Stimulated activated CD8-positive, alpha-beta memory T cell treated with anti-CD3 and anti-CD28 coated beads, Interleukin-7, amount 100 ng/mL, for 4 hours (primary cell): ENCODE measurements around the gene CA11.

ENCODE experiments used
- DNase-seq, 2 donors: peaks; one replicate each; pipeline ENCODE4 v3.0.0-alpha.2; 2020; ENCODE audit warnings: low read depth in 2 of 2

The CA11 gene

DNA sequence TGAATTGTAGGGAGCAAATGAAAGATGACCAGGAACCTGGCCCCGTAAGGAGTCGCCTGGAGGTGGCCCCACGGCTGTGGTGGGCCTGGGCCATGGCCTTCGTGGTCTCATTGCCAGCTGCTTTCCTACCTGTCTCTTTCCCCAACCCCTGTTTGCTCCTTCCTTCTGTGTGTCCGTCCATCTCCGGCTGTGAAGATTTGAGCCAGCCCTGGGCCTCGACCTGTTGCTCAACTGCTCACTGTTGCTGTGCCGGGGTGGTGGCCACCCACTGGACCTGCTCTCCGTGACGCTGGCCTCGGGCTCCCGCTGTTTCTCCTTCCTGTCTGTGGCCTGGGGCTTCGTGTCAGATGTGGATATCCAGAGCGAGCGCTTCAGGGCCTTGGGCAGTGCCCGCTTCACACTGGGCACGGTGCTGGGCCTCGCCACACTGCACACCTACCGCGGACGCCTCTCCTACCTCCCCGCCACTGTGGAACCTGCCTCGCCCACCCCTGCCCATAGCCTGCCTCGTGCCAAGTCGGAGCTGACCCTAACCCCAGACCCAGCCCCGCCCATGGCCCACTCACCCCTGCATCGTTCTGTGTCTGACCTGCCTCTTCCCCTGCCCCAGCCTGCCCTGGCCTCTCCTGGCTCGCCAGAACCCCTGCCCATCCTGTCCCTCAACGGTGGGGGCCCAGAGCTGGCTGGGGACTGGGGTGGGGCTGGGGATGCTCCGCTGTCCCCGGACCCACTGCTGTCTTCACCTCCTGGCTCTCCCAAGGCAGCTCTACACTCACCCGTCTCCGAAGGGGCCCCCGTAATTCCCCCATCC, 17.3 kb downstream of the CA11 start:
- DNase-seq: no peak

- no peak for DNase-seq
These were observed 18.1 kb downstream of the CA11 start for GRCh38 chr19:48627865-48628314.

- DNase-seq: no peak
These were observed 18.7 kb downstream of the CA11 start for GRCh38 chr19:48627201-48627864.

DNA sequence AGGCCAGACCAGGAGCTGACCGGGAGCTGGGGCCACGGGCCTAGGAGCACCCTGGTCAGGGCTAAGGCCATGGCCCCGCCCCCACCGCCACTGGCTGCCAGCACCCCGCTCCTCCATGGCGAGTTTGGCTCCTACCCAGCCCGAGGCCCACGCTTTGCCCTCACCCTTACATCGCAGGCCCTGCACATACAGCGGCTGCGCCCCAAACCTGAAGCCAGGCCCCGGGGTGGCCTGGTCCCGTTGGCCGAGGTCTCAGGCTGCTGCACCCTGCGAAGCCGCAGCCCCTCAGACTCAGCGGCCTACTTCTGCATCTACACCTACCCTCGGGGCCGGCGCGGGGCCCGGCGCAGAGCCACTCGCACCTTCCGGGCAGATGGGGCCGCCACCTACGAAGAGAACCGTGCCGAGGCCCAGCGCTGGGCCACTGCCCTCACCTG, 20.1 kb downstream of the CA11 start:
- no peak for DNase-seq

DNA sequence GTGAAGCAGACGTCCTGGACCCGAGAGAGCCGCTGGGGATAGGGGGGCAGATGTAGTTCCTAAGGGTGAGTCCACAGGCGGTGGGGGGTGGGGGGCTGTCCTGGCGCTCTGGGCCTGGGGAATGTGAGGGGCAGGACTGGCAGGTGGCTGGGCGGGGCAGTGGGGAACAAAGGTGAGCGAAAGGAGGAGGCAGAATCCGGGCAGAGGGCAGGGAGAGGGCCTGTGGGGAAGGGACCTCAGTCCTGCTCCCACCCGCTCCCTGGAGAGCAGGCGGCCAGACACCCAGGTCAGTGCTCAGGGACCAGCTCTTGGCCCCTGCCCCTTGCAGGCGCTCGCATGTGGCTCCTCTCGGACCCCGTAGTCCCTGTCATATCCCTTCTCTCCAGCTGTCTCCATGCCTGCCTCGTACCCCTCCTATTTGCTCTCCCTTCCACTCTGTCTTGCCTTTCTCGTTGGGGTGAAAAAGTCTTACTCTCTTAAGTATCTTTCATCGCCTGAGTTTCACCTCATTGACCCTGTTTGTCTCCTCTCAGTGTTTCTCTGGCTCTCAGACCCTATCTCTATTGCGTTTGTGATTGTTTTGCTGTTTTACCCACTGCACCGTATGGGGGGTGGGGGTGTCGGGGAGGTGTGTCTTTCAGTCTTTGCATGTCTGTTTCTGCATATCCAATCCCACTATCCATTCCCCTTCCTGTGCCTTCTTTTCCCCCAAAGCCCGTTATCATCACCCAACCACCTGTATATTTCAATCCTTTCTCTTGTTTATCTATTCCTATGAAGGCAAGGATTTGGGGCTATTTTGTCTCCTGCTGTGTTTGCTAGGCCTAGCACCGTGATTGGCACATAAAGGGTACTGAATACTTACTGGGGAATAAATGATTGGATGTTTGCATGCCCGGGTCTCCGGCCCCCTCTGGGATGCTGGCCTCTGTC, 20.9 kb downstream of the CA11 start:
- DNase-seq: no peak

GRCh38 chr19:48624067-48624594, 21.9 kb downstream of the CA11 start:
- DNase-seq: peak; percentile 89 to 98

GRCh38 chr19:48623556-48624066, 22.4 kb downstream of the CA11 start:
- DNase-seq: no peak

DNA sequence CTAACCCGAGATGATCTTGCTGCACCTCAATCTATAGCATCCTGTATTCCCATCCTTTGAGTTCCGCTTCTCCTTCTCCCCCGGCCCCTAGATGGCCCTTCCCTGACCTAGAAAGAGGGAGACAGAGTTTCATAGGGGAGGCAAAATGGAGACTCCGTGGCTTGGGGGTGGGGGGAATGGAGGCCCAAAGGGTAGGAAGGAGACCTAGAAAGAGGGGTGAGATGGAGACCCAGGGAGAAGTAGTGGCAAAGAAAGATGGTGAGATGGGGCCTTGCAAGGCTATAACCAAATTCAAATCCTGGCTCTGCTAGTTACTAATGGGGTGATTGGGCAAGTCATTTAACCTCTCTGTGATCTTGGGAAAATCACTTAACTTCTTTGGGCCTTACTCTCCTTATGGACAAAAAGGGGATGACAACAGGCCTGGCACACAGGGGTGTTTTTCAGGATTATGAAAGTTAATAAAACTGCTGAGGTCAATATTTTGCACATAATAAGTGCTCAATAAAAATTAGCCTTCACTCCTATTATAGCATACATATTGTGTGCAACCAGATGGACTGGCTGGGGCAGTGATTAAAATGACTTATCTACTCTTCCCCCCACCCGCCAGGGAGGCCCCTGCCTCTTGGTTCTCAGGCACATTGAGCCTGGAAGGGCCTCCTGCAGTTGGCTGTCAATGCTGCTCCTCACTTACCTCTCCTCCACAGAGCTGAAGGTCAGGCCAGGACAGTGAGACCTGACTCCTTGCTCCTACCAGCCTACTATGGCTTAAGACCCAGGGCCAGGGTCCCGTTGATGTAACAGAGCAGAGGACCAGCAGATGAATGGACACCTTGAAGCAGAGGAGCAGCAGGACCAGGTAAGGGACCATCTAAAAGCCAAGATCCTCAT, 26.0 kb downstream of the CA11 start:
- no peak for DNase-seq

DNA sequence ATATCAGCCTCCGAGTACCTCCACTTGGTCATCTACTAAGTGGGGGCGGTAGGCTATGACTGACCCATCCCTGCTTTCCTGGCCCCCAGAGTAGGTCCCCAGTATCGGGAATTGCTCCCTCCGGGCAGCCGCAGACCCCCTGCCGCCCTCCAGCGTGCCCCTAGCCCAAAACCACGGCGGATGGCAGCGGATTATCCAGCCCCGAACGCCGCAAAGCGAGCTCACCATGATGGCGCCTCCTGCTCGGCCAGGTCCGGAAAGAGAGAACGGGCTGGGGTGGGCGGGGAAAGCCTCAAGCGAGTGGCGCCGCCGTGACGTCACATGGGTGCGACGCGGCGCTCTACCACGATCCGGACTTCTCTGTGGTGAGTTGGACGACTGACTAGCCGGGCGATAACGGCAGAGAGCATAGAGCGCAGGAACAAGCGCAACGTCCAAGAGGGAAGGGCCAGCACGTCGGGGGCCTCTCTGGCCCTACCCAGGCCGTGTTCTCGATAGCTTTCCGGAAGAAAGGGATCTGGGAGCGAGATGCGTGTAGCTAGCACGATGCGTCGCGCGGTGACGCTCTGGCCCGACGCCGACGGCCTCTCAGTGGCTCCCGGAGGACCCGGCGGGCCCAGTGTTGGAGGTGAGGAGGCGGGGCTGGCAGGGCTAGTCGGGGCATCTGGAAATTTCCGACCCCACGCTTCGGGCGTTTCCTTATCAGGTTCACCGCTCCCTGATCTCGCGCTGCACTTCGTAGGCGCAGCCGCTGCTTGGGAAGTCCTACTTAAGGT, 26.9 kb downstream of the CA11 start, which contains the start of the genes RPL18 and SPHK2:
RPL18 (minus strand) TSS at position 263 of the 776 bp plus-strand sequence; CDS start at position 228, 35 bp downstream.
SPHK2 (plus strand) TSS at position 591 of the 776 bp plus-strand sequence. CDS start 1,009 bp downstream, outside the sequence.
- peak; percentile 92 to 95 for DNase-seq

DNA sequence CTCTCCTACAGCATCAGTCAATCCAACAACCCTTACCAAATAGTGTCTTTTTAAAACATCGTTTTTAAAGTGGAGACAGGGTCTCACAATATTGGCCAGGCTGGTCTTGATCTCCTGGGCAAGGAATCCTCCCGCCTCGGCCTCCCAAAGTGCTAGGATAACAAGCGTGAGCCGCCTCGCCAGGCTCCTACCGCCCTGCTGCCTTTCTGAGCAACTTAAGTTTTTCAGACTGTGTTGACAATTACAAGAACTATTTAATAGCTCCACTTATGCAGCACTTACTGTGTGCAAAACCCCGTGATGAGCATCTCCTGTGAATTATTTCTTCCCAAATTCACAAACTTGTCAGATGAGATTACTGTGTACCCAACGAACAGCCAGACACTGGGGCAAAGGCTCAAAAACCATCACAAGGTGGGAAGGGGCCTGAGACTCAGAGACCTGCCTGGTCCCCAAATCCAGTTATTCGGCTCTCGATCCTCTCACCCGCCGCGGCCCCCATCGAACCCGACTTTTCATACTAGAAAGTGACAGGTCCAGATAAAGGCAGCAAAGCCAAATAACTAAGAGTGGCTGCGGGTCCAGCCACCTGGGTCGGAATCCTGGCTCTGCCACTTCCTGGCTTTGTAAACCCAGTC, 27.6 kb downstream of the CA11 start:
- DNase-seq: no peak

DNA sequence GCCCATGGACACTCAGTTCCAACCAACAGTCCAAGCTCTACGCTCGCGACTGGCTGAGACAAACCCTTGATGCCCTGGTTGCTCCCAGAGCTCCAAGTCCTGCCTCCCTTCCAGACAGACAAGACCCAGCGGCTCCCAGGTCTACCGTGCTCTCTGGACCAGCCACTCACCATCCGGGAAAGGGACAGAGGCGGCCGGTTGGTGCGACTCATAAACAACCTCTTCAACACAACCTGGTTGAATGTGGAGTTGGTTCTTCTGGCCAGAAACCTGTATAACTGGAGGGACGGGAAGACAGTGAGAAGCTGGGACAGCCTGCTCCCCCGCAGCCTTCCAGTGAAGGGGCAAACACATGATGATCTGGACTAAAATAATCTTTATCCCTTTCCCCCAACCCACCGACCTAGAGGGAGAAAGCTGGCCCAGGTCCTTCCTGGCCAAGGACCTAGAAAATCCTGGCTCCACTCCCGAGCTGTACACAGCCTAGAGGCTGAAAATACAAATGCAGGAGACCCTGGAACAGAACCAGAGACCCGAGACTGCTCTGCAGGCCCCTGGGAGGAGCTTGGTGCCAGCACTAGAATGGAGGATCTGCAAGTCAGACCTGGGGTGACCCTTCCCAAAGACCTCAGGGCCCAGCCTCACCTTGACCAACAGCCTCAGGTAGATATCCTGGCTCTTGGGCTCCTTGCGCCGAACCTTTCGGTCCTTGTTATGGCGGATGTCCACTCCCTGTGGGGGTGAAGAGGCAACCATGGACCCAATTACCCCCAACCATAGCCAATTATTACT, 28.6 kb downstream of the CA11 start:
- no peak for DNase-seq

GRCh38 chr19:48616491-48617056, 29.4 kb downstream of the CA11 start:
- no peak for DNase-seq

DNA sequence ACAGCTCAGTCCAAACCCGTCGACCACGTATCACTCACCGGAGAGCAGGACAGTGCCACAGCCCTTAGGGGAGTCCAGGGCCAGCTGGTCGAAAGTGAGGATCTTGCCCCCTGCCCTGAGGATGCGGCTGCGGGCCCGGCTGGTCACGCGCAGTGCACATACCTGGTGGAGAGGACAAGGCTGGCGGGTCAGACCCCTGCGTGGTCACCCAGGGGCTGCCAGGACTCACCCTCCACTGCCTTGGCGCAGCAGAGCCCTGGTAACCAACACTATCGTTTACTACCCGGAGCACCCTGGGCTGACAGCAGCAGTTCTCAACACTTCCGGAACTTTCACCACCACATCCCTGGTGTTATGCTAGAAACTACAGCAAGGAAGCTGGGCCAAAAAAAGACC, 29.9 kb downstream of the CA11 start:
- no peak for DNase-seq

- DNase-seq: no peak
These were observed 30.6 kb downstream of the CA11 start for GRCh38 chr19:48615231-48616040.

DNA sequence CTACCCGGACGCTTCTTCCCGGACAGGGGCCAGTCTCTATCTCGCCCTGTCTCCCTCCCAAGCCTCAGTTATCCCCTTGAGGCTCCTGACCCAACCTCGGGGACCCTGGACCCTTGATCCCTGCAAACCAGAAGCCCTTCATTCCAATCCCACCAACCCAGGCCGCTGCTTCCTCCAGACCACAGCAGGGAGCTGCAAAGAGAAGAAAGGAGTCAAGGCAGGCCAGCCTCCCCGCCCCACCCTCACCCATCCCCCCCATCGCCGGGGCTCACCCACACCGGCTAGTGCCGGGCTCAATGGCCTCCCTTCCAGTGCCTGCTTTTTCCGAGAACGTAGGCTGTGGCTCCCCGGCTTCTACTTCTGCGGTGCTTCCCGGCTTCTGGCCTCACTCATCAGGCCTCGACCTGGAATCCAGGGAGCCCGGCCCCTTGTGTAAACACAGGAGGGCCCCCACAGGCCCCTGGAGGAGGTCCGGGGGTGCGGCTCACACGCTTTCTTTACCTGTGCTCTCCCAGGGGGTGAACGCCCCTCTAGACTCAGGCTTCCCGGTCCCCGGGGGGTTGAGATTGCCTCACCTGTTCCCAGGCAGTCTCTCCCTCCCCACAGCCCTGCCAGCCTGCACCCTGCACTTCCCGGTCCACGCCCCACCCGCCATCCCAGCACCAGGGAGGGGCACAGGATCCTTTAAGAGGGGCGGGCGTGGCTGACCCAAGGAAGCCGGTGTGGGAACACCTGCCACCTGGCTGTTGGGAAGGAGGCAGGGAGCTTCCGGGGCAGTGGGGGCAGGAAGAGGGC, 31.4 kb downstream of the CA11 start, which contains the start of gene FAM83E:
FAM83E (minus strand) TSS at position 641 of the 795 bp plus-strand sequence. CDS start 1,704 bp downstream, outside the sequence.
- DNase-seq: no peak

GRCh38 chr19:48613852-48614435, 32.0 kb downstream of the CA11 start:
- no peak for DNase-seq
